HG02840 (cell line): ENCODE measurements around the gene EMP2.

ENCODE experiments used
- ATAC-seq: cut with Tn5 transposase; IDR thresholded peaks from one replicate; pipeline ENCODE4 v1.9.1; 2021; ENCODE audit warnings: mild to moderate bottlenecking, moderate library complexity, moderate number of reproducible peaks; ENCODE audit not compliant: unreplicated experiment, low FRiP score

The EMP2 gene

DNA sequence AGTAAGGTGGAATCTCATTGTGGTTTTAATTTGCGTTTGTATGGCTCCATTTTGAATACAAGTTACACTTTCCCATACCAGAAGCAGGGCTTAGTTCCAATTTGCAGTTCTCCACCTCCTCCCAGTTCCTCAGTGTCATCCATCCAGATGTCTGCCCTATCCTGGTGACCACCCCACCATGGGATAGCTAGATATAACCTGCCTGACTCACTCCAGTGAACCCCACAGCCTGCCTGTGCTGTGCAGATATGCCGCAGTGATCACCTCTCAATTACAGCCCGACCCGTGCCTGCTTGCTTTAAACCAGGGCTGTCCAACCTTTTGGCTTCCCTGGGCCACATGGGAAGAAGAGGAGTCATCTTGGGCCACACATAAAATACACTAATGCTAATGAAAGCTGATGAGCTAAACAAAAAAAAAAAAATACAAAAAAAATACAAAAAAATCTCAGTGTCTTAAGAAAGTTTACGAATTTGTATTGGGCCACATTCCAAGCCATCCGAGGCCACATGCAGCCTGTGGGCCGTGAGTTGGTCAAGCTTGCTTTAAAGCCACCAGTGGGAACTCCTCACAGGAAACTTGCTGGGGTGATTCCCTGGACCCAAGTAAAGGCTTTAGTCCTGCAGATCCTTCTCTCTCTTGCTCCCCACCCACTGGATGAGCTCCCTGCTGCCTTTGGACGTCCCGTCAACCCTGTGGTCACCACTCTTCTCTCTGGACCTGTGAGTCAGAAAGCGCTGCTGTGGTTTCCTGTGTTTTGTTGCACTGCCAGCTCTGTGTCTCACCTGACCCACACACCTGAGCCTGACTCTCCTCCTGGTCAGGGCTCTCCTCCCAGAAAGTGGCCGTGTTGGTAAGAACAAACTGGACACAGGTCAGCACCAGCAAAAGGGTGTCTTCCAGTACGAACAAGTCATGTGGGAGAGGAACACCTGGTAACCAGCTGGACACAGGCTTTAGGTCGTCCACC, 83.0 kb downstream of the EMP2 start:
- ATAC-seq = no peak

DNA sequence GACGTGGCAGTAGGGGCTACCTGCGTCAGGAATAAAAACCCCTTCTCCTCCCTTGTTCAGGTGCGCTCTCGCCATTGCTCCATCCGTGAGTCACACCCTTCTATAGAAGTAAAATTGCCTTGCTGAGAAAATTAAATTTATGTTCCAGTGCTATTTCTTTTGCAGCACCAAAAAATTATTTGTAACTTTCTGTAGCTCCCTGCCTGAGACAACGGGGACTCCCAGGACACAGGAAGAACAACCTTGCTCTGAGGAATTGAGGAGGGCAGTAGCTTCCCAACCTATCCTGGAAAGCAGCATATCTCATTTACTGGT, 85.4 kb downstream of the EMP2 start:
- no peak for ATAC-seq

DNA sequence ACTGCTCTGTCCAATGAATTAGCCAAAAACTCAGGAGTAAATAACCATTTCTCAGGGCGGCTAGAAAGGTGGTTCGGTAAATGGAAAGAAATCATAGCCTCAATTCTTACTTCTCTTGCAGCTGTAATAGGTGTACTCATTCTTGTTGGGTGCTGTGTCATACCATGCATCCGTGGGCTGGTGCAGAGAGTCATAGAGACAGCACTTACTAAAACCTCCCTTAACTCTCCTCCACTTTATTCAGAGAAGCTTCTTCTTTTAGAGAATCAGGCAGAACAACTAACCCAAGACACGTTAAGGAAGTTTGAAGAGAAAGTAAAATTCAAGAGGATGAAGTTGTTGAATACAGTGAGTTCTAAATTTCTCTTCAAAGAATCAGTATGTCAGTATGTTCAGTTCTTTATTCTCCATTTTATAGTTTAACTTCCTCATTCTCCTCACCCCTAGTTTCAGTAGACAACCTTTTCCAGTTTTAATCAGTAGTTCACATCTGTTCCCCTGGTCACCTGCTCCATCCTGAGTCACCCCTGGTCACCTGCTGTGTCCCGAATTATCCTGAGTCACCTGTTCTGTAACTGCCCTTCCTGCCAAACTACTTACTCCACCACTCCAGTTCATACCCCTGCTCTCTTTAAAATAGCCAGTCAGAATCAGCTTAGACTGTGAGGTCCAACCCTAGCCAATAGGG, 85.9 kb downstream of the EMP2 start:
- ATAC-seq = no peak

DNA sequence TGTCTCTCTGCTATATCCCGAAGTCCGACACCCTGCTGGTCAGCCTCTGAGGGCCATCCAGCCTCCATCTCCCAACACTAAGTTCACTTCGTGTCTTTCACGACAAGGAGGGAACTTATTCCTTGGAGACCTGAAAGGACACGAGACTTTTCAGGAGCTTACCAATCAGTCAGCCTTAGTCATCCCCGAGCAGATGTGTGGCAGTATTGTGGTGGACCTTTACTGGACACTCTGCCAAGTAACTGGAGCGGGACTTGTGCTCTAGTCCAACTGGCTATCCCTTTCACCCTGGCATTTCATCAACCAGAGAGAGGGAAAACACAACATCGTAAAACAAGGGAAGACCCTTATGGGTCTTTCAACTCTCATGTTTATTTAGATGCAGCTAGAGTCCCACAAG, 87.1 kb downstream of the EMP2 start:
- no peak for ATAC-seq

DNA sequence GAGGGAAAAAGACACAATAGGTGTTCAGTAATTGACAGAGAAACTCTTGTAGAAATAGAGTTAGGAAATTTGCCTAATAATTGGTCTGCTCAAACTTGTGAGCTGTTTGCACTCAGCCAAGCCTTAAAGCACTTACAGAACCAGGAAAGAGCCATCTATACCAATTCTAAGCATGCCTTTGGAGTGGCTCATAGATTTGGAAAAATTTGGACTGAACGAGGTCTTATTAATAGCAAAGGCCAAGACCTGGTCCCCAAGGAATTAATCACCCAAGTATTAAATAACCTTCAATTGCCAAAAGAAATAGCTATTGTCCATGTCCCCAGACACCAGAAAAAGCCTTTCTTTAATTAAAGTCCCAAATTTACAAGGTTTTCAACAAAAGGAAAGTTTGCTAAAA, 90.3 kb downstream of the EMP2 start:
- no peak for ATAC-seq

DNA sequence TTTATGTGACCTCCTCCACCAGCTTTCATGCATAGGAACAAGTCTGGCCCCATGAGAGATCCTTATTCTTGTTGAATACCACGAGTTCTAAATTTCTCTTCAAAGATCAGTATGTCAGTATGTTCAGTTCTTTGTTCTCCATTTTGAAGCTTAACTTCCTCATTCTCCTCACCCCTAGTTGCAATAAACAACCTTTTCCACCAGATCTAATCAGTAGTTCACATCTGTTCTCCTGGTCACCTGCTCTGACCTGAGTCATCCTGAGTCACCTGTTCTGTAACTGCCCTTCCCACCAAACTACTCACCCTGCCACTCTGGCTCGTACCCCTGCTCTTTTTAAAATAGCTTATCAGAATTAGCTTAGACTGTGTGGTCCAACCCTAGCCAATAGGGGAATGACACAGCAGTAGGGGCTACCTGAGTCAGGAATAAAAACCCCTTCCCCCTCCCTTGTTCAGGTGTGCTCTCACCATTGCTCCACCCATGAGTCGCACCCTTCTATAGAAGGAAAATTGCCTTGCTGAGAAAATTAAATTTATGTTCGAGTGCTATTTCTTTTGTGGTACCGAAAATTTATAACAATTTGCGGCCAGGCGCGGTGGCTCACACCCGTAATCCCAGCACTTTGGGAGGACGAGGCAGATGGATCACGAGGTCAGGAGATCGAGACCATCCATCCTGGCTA, 94.6 kb downstream of the EMP2 start:
- ATAC-seq = no peak

DNA sequence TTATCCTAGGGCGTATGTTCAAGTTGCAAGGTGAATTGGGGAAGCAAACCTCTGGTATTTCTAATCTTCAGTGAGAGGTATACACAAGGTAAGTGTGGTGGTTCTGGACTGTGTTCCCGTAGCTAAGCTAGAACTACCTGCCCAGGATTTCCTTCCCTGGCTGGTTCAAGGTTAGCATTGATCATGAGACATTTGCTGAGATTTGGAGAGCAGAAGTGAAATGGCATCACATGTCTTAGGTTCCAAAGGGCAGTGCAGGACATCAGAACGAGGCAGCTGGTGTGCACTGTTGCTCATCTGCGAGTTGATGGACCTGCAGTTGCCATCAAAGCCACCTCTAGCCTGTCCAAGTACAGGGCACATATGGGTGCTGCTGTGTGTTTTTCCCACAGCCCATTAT, 95.2 kb downstream of the EMP2 start:
- ATAC-seq = no peak

DNA sequence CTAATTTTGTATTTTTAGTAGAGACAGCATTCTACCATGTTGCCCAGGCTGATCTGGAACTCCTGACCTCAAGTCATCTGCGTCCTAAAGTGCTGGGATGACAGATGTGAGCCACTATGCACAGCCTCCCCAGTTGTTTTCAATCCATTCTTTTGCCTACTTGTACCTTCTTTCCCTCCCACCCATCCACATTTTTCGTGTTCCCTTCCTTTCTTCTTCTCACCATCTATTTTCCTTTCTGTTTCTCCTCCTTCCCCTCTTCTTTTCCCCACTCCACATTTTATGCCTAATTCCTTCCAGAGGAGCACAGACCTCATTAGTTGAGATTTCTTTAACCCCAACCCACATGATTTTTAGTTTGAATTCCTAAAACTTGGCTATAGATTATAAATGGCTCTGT, 100.2 kb downstream of the EMP2 start:
- no peak for ATAC-seq
